ENCODE measurements around the gene FCRL1.

The FCRL1 gene, protein sequence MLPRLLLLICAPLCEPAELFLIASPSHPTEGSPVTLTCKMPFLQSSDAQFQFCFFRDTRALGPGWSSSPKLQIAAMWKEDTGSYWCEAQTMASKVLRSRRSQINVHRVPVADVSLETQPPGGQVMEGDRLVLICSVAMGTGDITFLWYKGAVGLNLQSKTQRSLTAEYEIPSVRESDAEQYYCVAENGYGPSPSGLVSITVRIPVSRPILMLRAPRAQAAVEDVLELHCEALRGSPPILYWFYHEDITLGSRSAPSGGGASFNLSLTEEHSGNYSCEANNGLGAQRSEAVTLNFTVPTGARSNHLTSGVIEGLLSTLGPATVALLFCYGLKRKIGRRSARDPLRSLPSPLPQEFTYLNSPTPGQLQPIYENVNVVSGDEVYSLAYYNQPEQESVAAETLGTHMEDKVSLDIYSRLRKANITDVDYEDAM

DNA sequence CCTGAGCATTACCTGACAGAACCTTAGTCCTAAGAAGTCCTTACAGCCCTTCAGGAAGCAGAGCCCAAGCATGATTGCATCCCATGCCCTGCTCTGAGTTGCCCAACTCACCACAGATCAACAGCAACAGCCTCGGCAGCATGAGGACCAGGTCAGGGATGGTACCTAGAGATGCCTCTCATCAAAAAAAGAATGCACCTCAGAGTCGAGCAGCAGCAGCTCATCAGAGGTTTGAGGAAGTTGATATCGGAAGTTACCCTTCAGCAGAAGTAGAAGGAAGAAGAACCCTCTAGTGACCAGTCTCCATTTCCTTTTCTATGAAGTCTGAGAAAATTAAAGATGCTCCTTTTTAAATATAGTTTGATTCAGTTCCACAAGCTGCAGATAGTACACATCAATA is at the start of gene FCRL1:
TSS of gene FCRL1 (minus strand) at position 225 of the 400 bp plus-strand sequence. CDS start at position 142, 83 bp downstream.
- DNase-seq = no peak

DNA sequence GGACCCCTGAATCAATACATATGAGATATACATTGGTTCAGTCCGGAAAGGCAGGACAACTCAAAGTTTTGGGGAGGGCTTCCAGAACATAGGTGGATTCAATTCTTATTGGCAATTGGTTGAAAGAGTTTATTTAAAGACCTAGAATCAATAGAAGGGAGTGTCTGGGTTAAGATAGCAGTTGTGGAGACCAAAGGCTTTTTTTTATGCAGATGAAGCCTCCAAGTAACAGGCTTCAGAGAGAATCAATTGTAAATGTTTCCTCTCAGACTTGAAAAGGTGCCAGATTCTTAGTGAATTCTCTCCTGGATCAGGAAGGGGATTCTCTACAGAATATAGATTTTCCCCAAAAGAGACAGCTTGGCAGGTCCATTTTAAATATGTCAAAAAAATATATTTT is 48.7 kb upstream of the FCRL1 start:
- no peak for DNase-seq

DNA sequence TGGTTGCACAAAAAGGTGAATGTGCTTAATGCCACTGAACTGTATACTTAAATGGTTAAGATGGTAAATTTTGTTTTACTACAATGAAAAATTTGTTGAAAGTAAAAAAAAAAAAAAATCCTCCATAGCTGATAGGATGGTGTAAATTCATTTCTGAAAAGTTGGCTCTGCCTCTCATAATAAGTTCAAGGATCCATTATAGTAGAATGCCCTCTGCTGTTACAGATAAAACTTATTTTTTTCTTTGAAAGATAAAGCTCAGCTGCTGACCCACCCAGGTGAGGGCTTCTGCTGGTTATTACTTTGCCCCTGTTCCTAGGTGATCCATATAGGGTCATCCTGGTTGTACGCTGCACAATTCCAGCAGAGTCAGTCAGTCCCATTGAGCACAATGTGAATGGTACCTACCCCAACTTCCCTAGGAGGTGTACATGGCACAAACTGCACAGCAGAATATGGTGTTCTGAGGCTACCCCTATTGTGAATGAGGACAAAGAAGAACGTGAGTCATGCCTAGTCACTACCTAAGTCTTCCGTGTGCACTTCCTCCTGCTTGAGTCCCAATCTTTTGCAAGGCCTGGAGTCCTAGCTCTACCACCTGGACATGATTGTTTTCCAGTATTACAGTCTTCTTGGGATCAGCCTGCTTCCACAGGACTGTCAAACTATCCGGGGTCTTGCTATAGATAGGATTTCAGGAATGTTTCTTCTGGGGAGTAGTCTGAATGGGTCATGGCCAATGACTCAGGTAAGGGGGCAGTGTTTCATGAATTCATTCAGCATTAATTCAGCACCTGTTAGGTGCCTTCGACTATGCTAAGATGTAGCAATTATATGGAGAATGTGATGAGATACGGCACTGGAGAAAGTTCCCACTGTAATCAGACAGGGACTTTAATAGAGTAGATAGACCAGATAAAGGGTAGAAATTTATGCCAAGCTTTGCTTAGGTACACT is 42.5 kb upstream of the FCRL1 start:
- DNase-seq = no peak

DNA sequence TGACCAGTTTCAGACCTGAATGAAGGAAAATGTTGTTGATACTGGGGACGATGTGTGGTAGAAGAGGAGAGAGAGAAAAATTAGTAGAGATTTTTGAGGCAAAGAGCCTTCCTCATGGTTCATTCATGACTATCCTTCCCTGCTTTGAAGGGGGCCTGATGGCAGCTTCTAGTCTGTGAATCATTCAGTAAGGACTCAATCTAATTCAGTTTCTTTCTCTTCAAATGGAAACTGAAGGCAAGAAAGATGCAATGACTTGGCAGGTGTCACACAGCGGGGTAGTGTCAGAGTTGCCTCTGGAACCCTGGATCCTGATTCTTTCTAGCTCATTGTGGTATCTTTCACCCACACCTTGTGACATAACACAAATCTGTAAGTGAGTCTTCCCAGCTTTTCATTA is 36.6 kb upstream of the FCRL1 start:
- no peak for DNase-seq

DNA sequence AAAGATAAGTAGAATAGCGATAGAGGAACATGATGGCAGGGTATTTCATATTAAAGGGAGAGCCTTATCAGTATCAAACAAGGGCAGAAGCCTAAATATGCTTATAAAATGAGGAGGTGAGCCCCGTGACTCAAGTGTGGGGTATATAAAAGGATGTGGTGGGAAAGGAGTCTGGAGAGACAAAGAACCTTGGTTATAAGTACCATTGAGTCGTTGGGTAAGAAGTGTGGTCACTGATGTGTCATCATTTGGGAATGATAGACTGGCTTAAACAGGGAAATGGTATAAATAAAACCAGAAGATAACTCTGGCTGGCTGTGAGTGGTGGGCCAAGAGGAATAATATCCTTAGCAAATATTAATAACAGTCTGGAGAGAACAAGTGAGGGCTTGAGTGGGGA is 32.6 kb upstream of the FCRL1 start:
- DNase-seq = no peak

DNA sequence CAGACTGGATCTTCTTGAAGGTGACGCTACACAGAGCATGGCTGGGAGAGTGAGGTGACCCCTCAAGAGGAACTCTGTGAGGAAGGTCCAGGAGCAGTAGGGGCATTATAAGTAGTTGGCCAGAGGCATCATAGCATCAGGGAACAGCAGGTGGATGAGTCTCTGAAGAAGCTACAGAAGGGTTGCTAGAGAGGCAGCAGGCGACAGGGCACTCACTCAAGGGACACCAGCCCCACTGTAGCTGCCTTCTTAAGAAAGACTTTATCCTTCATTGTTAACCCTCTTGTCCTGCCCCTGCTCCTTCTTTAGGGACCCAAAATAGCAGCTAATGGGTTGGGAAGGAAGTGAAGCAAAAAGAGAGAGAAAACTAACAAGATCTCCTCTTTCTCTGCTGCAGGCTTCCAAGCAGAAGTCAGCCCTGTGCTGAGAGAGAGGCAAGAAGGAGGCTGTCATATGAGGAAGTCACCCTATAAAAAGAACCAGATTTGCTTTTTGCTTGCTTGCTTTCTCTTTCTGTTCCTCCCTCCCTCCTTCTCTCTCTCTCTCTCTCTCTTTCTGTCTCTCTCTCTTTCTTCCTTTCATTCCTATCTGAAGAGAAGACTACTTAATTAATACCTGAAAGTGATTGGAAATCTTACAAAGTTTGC is 29.4 kb upstream of the FCRL1 start:
- DNase-seq = no peak

DNA sequence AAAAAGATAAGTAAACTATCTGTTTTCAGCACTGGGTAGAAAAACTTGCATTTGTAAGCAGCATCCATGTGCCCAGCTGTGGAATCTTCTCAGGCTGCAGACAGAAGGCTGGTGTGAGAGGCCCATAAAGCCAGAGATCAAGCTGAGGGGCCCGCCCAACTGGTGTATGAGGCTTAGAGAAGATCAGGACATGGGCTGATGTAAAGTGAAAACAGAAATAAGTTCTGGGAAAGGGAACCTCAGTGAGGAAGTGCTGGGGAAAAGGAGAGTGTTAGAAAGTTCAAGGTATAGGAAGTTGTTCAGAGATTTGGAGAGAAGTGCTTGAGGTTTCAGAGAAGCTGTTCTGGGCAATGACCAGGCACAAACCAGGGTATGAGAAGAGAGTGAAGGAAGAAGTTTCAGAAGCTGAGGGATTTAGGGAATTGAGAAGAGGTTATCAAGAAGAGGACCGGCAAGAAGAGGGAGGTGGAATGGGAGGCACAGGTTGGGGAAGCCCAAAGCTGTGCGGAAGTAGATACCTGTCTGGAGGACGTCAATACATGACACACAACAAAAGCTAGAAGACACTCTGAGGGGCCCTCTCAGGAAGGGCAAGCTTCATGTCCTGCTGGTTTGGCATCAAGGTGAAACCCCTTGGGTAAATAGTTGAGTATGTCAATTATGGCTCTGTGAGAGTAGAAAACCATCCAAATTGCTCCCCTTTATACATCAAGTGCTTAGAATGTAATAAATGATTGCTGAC is 24.3 kb upstream of the FCRL1 start:
- DNase-seq = no peak

DNA sequence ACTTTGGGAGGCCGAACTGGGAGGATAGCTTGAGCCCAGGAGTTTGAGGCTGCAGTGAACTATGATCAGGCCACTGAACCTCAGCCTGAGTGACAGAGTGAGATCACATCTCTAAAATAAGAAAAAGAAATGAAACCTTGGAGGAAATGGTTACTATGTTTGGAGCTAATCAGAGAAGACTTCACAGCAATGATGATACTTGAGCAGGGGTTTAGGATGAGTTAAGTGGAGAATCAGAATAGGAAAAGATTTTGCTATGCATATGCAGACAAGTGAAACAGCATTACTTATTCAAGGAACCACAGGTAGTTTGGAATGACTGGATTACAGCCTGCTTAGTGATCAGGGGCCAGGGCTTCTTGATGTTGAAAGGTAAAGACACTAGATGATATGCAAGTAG is 23.0 kb upstream of the FCRL1 start:
- DNase-seq = no peak

DNA sequence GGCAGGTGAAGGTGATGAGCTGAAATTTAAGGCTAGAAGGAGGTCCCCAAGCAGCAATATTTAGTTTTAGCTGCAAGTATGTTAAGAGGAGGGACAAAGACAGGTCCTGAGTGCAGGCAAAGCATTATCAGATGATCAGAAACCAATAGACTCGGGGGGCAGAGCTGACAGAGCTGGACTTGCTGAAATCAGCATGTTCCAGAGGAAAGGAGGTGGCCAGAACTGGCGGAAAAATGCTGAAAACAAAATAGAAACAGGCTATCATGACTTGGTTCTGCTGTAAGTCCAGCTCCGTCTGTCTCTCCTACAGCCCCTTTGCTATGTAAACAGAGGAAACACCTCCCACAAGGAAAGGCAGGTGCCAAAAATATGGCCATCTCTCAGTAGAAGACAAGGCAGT is 21.8 kb upstream of the FCRL1 start, which contains the start of gene CD5L:
TSS of gene CD5L (minus strand) at position 101 of the 400 bp plus-strand sequence. CDS start 107 bp downstream, outside the sequence.
- DNase-seq = no peak

DNA sequence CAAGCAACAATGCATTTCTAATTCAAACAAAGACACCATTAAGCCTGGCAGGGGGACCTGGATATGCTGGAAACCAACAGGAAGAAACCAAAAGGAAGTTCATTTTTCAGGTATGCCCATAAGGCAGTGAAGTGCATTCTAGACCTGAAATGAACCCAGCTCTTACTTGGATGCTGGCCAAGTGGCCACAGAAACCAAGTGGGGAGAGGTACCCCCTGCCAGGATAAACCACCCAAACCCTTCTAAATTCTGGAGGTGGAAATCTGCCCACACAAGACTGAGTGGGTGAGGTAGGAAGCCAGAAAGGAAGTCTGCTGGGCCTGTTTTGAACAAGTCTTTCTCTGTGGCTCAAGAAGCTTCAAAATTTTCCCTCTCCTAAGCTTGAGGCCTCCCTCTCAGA is 19.0 kb upstream of the FCRL1 start:
- DNase-seq = no peak

DNA sequence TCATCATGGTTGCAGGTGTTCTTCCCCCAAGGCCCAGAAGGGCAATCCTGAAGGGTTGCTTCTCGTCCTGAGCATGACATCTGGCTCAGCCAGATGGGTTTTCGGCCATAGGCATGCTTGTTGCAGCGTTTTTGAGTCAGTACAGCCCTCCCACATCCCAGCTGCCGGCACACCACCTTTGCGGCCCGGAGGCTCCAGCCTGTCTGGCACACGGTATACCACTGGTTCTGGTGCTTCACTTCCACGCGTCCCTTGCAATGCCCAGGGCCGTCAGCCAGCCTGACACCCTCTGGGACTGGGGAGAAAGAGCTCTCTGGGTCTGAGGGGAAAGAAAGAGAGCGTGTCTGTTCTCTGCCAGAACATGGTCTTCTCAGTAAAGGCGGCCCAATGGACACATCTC is 14.5 kb upstream of the FCRL1 start:
- no peak for DNase-seq

DNA sequence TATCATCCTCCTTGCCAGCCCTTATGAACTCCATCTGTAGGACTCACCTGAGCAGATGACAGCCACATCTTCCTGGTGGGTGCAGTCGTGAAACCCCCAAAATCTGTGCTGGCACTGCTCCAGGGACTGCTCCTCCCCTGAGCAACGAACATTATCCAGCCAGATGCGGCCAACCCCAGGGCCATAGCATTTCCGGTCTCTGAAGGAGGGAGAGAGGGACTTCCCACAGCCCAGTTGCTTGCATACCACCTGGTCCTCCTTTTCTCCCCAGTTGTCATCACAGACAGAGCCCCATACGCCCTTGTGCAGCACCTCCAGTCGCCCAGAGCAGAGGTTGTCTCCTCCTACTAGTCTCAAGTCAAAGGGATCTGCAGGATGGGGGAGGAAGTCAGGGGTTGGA is 13.2 kb upstream of the FCRL1 start:
- no peak for DNase-seq

DNA sequence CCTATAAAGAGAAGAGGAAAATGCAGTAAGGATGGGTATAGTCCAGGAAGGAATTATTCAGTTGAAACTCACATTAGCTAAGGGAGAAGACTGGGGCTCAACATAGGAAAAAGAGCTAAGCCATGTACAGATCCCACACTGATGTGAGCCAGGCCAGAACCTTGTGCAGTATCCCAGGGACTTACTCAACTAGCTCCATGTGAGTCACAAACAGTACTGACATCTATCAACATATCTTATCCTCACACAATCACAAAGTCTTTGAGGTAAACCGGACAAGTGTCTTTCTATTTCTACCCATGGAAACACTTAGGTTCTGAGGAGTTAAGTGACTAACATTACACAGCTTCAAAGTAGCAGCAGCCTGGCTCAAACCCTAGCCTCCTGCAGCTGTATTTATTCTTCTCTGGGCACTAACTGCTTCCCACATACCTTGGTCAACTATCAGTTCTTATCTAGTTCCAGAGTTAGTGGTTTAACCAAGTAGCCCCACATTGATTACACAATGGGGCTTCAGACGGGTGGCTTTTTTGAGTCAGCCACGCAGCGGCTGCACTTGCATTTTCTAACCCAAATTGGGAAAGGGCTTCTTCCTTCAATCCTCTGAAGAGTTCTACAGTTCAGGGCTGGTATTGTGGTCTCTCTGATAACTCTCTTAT is 12.2 kb upstream of the FCRL1 start:
- no peak for DNase-seq

DNA sequence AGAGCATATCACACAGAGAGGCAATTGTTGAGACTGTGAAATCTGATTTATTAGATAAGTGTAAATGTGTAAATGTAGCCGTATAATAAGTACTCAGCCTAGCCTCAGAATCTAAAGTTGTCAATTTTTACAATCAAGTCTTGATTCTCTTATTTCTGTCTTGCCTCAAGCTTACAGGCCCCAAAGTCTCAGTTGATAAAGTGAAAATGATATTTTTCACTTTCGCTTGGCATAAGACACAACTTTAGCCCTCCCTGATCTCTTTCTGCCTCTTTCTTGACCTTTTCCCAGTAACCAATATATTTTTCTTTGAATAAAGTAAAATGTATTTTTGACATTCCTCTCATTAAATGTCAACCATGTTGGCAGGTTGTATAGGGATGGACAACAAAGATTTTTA is 11.0 kb upstream of the FCRL1 start:
- no peak for DNase-seq

DNA sequence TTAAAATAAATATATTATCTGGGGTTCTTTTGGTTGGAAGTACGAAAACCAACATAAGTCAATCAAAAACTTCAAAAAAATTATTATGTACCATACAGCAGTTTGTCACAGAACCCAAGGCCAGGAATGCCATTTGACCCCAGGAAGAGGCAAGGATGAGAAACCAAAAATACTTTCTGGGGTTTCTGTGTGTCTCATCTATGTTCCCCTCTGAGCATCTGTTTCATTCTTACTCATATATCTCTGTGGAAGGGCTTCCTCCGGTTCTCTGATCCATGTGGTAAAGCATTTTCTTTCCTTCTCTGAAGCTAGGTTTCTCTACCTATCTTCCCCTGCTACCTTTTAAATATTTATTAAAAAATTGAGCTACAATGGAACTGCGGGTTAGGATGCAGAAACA is 9.8 kb upstream of the FCRL1 start:
- DNase-seq = no peak

DNA sequence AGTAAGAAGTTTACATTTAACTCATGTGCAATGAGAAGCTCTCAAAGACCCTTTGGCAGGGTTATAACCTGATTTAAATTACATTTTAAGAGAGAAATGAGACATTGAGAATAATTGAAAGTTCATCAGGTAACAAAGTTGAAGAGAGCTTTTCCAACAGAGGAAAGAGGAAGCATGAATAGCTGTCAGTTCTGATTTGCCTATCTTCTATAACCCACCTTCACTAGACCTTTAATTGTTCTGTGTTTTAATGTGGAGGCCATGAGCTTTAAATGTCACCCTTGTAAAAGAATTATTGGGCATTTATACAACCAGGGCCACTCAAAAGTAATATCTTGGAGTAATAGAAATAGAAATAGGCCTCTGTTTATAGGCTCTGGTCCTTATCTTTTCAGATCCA is 9.3 kb upstream of the FCRL1 start:
- no peak for DNase-seq

DNA sequence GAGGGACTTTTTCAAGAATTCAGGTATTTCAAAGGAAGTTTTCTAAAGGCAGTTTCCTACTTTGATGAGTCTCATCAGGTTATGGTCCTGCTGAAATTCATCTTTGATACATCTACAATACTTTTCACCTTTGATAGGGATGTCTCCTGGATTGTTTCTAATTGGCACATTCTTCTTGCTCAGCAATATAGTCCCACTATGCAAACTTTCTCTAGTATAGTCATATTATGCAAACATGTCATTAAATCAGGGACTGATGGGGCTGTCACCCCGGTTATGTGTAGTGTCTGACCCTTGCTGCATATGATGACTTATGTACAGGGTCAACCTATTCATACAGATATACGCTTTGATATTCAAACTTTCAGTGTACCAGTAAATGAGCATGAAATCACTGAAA is 379 bp upstream of the FCRL1 start:
- no peak for DNase-seq

DNA sequence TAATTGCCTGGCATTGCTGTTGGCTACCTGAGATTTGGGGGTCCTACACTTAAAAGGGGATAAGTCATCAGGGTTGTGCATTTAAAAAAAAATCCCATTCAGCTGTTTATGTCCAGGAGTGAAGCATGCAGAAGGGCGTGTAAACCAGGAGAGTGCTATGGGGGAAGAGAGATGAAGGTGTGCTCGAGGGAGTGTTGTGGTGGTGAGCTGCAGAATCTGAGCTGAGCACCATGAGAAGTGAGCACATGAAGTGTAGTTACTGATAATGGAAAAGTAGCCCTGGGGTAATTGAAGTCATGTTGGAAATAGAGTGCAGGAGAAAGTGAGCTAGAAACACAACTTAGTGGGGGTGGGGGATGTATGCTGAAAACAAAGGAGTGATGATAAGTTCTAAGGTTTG is 705 bp downstream of the FCRL1 start:
- no peak for DNase-seq

DNA sequence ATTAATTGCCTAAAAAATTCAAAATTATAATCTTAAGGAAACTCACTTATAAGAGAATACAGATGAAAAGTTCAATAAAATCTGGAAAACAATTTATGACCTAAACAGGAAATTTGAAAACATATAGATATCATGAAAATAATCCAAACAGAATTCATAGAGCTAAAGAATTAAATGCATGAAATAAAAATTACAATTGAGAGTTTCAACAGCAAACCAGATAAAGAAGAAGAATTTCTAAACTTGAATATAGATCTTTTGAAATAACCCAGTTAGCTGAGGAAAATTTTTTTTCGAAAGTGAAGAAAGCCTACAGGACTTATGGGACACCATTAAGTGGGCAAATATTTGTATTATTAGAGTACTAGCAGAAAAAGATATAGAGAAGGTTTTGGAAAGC is 6.7 kb downstream of the FCRL1 start:
- no peak for DNase-seq

DNA sequence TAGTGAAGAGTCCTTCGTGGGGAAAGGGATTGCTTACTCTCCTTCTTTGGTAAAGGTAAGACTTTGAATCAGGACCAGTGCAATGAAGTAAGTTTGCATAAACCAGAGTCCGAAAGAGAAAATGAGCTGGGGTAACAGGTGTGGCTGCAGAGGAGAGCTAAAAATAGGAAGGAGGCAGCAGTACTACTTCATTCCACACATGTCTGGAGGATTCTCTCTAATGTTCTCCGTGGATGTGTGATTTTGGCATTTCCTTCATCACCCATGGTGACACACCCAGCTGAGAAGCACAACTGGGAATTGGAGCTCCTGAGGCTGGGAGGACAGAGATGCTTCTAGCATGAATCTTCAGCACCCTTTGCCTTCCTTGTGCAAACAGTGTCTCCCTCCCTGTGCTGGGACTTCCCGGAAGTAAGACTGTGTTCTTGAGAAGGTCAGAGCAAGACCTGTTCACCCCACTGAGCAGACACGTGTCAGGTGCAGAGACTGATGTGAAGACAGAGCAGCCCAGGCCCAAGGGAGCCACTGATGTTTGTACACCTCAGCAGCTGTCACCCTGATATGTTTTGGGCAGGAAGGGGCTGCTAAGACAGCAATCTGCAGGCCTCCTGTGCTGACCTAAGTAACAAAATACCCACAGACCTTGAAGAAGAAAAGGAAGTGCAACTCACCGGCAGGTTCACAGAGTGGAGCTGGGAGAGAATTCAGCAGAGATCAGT is 13.3 kb downstream of the FCRL1 start:
- no peak for DNase-seq

DNA sequence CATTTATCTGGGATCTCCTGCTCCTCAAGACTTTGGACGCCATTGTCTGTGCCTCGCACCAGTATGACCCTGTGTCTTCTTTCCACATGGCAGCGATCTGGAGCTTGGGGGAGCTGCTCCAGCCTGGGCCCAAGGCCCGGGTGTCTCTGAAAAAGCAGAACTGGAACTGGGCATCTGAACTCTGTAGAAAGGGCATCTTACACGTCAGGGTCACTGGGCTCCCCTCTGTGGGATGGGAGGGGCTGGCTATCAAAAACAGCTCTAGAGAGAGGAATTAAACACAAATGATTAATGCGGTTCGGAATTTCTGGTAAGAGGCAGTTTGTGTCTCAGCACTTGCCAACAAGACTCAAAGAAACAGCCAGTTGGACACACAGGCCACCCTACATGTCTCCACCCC is 16.1 kb downstream of the FCRL1 start:
- no peak for DNase-seq
